ENCODE measurements around the gene FAM83C. TPM values are rescaled to one million over a fixed set of nuclear protein-coding genes. Genes with fewer than 3 reads are reported as not detected.

FAM83C gene
- total RNA-seq, 1 experiment from 2014 or later: not detected

- no peak overlapping the region for H3K27ac ChIP-seq (ENCODE audit: low read depth, low read length)
- H3K79me2 ChIP-seq (ENCODE audit: insufficient read depth, low read length): peaks cover 18% of the 10 kb centered on the region
- H2AFZ ChIP-seq (ENCODE audit: low read depth, low read length, poor library complexity, severe bottlenecking): no peak overlapping the region
- no peak overlapping the region for H3K4me3 ChIP-seq (replicated peaks in 1 of 2; ENCODE audit: low read depth in 1 of 2, low read length in 2 of 2)
- H3K4me1 ChIP-seq (ENCODE audit: control insufficient read depth in 1 of 2, insufficient read depth in 2 of 2, low read length in 2 of 2): peaks cover 8 to 23% of the 10 kb centered on the region in 2 experiments; a peak in 3 of 4 replicates
- BruUV-seq (replicated peaks): no TSS peak
- POLR2A ChIA-PET: no interaction called here
- 0 out of 4 replicates have a peak, but pooled peaks cover 0 to 4% of the 10 kb centered on the region in 2 experiments for H3K36me3 ChIP-seq (ENCODE audit: control insufficient read depth in 1 of 2, insufficient read depth in 2 of 2, low read length in 2 of 2)
- H3K9me2 ChIP-seq (ENCODE audit: insufficient read depth): no peaks in the 10 kb centered on the region
- DNase-seq (ENCODE audit: low read depth, low spot score) (no peak), ATAC-seq (no peak)
- no peaks in the 10 kb centered on the region for H3K9me3 ChIP-seq (ENCODE audit: control insufficient read depth in 1 of 2, insufficient read depth in 1 of 2, low read depth in 1 of 2, low read length in 2 of 2)
- H3K4me2 ChIP-seq (ENCODE audit: low read length): no peak overlapping the region
- RAD21 ChIA-PET (ENCODE audit: low non-redundant PET in 1 of 2, low total read pairs in 2 of 2, uncharacterized antibody in 2 of 2, unreplicated experiment in 2 of 2): no interaction called here
- intact Hi-C loops (cut with micrococcal nuclease): no loop called here
- H4K20me1 ChIP-seq (ENCODE audit: insufficient read depth): no peaks in the 10 kb centered on the region
- TF ChIP-seq ZNF274 (IDR thresholded peaks at IDR 0.05; ENCODE audit: low read depth, low read length) (no peak), CEBPB (IDR thresholded peaks at IDR 0.05; ENCODE audit: low read depth) (no peak), ZFX (IDR thresholded peaks at IDR 0.05) (no peak), SP1 (IDR thresholded peaks at IDR 0.05; ENCODE audit: low read depth) (no peak), YY1 (IDR thresholded peaks at IDR 0.05; ENCODE audit: extremely low read depth, insufficient replicate concordance, low read depth, low read length) (no peak), MAX (IDR thresholded peaks at IDR 0.05) (no peak), JUND (IDR thresholded peaks at IDR 0.05) (no peak), SRF (IDR thresholded peaks at IDR 0.05; ENCODE audit: low read depth) (no peak), POLR2A (IDR thresholded peaks at IDR 0.05; ENCODE audit: borderline replicate concordance, extremely low read depth, insufficient read depth, insufficient read length) (no peak), POLR2AphosphoS5 (IDR thresholded peaks at IDR 0.05; ENCODE audit: low read depth, low read length) (no peak)
- H3K27me3 ChIP-seq (ENCODE audit: insufficient read depth, low read length): no peaks in the 10 kb centered on the region
- CTCF ChIA-PET: no interaction called here
- H3K9ac ChIP-seq (ENCODE audit: low read length): no peak overlapping the region
These were observed 4.5 kb downstream of the FAM83C start for GRCh38 chr20:35287509-35288324.
